Measurements from ENCODE around the gene NAA80.

- TF ChIP-seq, protein P1, sequence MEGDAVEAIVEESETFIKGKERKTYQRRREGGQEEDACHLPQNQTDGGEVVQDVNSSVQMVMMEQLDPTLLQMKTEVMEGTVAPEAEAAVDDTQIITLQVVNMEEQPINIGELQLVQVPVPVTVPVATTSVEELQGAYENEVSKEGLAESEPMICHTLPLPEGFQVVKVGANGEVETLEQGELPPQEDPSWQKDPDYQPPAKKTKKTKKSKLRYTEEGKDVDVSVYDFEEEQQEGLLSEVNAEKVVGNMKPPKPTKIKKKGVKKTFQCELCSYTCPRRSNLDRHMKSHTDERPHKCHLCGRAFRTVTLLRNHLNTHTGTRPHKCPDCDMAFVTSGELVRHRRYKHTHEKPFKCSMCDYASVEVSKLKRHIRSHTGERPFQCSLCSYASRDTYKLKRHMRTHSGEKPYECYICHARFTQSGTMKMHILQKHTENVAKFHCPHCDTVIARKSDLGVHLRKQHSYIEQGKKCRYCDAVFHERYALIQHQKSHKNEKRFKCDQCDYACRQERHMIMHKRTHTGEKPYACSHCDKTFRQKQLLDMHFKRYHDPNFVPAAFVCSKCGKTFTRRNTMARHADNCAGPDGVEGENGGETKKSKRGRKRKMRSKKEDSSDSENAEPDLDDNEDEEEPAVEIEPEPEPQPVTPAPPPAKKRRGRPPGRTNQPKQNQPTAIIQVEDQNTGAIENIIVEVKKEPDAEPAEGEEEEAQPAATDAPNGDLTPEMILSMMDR (conservative IDR thresholded peaks at IDR 0.05): no peak
- TF ChIP-seq EZH2 (IDR thresholded peaks at IDR 0.05; ENCODE audit: low read depth): no peak
These were observed 31.8 kb downstream of the NAA80 start for GRCh38 chr3:50267280-50267913.

Data from PC-9 (cell line).